Liver (tissue), 2 donors: ENCODE measurements around the gene LYRM2.

Experiments
- RAD21 ChIP-seq, 2 donors: IDR thresholded peaks; 2 replicates each; pipeline ENCODE4 v1.6.1; 2016; ENCODE audit warnings: antibody characterized with exemption in 2 of 2, mild to moderate bottlenecking in 2 of 2
- TAF1 ChIP-seq: conservative IDR thresholded peaks from 2 replicates; pipeline ENCODE4 v1.6.1; 2016; ENCODE audit warnings: antibody characterized with exemption, mild to moderate bottlenecking
- donor health status: healthy.

DNA sequence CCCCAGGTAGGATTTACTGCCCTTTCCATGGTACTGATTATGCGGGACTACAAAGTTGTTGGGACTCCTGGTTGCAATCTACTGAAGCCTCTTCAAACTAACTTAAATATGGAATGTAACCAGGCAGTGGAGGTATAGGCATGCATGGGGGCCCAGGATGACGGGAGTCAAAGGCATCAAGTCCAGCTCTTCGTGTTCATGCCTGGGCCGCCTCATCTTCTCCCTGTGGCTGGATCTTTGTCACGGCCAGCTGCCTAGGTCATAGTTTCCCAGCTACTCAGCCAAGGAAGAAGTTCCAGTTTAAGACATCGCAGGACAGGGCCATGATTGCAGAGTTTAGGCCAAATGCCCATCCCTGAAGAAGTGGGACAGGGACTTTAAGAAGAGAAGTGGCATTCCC, 20.5 kb downstream of the LYRM2 start:
- TF ChIP-seq TAF1 (no peak), RAD21 (IDR thresholded peaks at IDR 0.05) (no peak)
